Nephron (organoid): ENCODE data around the gene C6orf58.
A peak's percentile ranks its signal among the peaks of the same experiment; 100 is the strongest.

Source experiments
- H3K27ac Mint-ChIP-seq, 3 experiments: 2 replicates each; pipeline ENCODE4 v1.8.0; 2020; ENCODE audit warnings: mixed read lengths in 3 of 3, mild to moderate bottlenecking in 2 of 3, moderate library complexity in 1 of 3
- H3K27me3 Mint-ChIP-seq: 2 replicates; pipeline ENCODE4 v1.8.0; 2021; ENCODE audit warnings: low read depth, mild to moderate bottlenecking, moderate library complexity, mixed read lengths
- H3K36me3 Mint-ChIP-seq: 2 replicates; pipeline ENCODE4 v1.8.0; 2020; ENCODE audit warnings: low read depth, mixed read lengths
- H3K4me1 Mint-ChIP-seq: 2 replicates; pipeline ENCODE4 v1.8.0; 2020; ENCODE audit warnings: mixed read lengths
- H3K4me3 Mint-ChIP-seq, 3 experiments: 2 replicates each; pipeline ENCODE4 v1.8.0; 2020; ENCODE audit warnings: mild to moderate bottlenecking in 3 of 3, mixed read lengths in 3 of 3, moderate library complexity in 2 of 3
- H3K9me3 Mint-ChIP-seq: 2 replicates; pipeline ENCODE4 v1.8.0; 2020; ENCODE audit warnings: mixed read lengths
- TF ChIP-seq, protein P1 (sequence below), 3 experiments: fragments of 200-600 bp; sonication (generic); IDR thresholded peaks; one replicate each; pipeline ENCODE4 v1.5.0; 2021; ENCODE audit warnings: antibody characterized with exemption in 3 of 3; ENCODE audit not compliant: unreplicated experiment in 3 of 3

C6orf58 gene

GRCh38 chr6:127576874-127577273 lies at the start of gene C6orf58:
Gene C6orf58 (plus strand): TSS chr6:127577174. CDS start chr6:127577186, 12 bp downstream.
- no peaks in the 10 kb centered on the region for H3K27me3 Mint-ChIP-seq
- no peak within 1 kb of the TSS for H3K27ac Mint-ChIP-seq
- H3K4me1 Mint-ChIP-seq, result no peaks in the 10 kb centered on the region
- H3K9me3 Mint-ChIP-seq, result no peaks in the 10 kb centered on the region
- no peaks in the 10 kb centered on the region for H3K36me3 Mint-ChIP-seq
- TF ChIP-seq, protein P1, sequence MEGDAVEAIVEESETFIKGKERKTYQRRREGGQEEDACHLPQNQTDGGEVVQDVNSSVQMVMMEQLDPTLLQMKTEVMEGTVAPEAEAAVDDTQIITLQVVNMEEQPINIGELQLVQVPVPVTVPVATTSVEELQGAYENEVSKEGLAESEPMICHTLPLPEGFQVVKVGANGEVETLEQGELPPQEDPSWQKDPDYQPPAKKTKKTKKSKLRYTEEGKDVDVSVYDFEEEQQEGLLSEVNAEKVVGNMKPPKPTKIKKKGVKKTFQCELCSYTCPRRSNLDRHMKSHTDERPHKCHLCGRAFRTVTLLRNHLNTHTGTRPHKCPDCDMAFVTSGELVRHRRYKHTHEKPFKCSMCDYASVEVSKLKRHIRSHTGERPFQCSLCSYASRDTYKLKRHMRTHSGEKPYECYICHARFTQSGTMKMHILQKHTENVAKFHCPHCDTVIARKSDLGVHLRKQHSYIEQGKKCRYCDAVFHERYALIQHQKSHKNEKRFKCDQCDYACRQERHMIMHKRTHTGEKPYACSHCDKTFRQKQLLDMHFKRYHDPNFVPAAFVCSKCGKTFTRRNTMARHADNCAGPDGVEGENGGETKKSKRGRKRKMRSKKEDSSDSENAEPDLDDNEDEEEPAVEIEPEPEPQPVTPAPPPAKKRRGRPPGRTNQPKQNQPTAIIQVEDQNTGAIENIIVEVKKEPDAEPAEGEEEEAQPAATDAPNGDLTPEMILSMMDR (IDR thresholded peaks at IDR 0.05; ENCODE audit: unreplicated experiment in 3 of 3), result no peak
- no peak within 1 kb of the TSS for H3K4me3 Mint-ChIP-seq

DNA sequence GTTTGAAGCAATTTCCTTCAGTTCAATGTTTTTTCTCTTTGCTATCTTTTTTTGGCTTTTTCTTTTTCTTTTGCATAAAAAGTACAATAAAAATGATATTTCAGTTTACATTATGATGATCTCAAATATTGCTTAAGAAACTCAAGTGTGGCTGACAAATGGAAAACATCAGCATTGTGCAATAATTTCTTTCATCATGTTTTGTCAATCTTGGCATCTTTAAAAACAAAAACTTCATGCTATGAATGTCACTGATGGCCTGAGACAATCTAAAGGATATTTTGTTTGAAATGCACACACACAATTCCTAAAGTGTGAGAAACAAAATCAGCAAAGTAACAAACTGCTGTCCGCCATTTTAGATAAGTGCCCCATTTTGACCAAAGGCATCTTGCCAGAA lies 44.0 kb upstream of the C6orf58 start:
- TF ChIP-seq, protein P1 (IDR thresholded peaks at IDR 0.05; ENCODE audit: unreplicated experiment in 3 of 3), result no peak
- H3K27me3 Mint-ChIP-seq, result no peaks in the 10 kb centered on the region
- H3K27ac Mint-ChIP-seq, result no peak overlapping the region
- no peak overlapping the region for H3K4me3 Mint-ChIP-seq
- H3K9me3 Mint-ChIP-seq, result no peaks in the 10 kb centered on the region
- H3K36me3 Mint-ChIP-seq, result no peaks in the 10 kb centered on the region
- H3K4me1 Mint-ChIP-seq, result no peaks in the 10 kb centered on the region

GRCh38 chr6:127533736-127534135 lies 43.2 kb upstream of the C6orf58 start:
- Mint-ChIP-seq H3K4me3 (no peak overlapping the region), H3K27ac (no peak overlapping the region), H3K9me3 (no peaks in the 10 kb centered on the region), H3K4me1 (no peaks in the 10 kb centered on the region), H3K27me3 (no peaks in the 10 kb centered on the region), H3K36me3 (no peaks in the 10 kb centered on the region)
- TF ChIP-seq, protein P1 (IDR thresholded peaks at IDR 0.05; ENCODE audit: unreplicated experiment in 3 of 3), result no peak

GRCh38 chr6:127538750-127539264 lies 38.2 kb upstream of the C6orf58 start:
- Mint-ChIP-seq H3K4me3 (no peak overlapping the region), H3K4me1 (no peaks in the 10 kb centered on the region), H3K27ac (no peak overlapping the region), H3K9me3 (no peaks in the 10 kb centered on the region), H3K27me3 (no peaks in the 10 kb centered on the region), H3K36me3 (no peaks in the 10 kb centered on the region)
- TF ChIP-seq, protein P1 (IDR thresholded peaks at IDR 0.05; ENCODE audit: unreplicated experiment in 3 of 3), result no peak

DNA sequence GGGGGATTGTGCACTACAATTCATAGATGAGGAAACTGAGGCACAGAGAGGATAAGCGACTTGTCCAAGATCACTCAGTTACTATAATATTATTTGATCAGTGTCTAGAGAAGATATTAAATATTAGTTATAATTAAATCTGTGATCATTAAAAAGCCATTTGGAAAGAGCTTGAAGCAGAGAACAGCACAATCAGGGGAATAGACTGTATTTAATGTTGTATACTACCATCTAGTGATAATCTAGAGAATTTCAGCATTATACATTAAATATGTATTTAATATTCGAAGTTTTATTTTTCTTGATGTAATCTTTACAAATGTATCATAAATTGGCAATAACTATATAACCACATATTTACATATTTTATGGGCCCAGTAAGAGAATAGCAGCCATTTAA lies 37.7 kb upstream of the C6orf58 start:
- H3K9me3 Mint-ChIP-seq, result no peaks in the 10 kb centered on the region
- TF ChIP-seq, protein P1 (IDR thresholded peaks at IDR 0.05; ENCODE audit: unreplicated experiment in 3 of 3), result peak; percentile 35 to 60 (median 37)
- H3K27me3 Mint-ChIP-seq, result no peaks in the 10 kb centered on the region
- no peaks in the 10 kb centered on the region for H3K36me3 Mint-ChIP-seq
- no peak overlapping the region for H3K27ac Mint-ChIP-seq
- H3K4me3 Mint-ChIP-seq, result no peak overlapping the region
- H3K4me1 Mint-ChIP-seq, result no peaks in the 10 kb centered on the region

DNA sequence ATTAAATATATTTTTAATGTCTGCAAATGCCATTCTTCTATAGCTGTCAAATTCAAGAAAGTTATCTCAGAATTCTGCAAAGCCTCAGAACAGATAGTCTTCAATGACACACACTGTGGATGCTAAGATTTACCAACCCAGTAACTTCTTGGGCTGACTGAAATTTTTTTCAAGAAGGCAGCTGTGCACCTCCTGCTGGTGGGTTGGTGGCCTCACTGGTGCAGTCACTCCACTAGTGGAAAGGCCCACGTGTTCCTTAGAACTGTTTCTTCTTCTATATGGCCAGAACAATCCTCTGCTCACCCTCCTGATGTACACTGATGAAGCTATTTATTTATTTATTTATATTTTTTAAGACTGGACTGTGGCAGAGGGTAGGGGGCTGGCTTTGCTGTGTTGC lies 29.8 kb upstream of the C6orf58 start:
- H3K9me3 Mint-ChIP-seq, result no peaks in the 10 kb centered on the region

More for the DNA sequence above, 29.8 kb upstream of the C6orf58 start:
- H3K27me3 Mint-ChIP-seq, result no peaks in the 10 kb centered on the region
- no peak overlapping the region for H3K4me3 Mint-ChIP-seq
- TF ChIP-seq, protein P1 (IDR thresholded peaks at IDR 0.05; ENCODE audit: unreplicated experiment in 3 of 3), result no peak
- H3K27ac Mint-ChIP-seq, result no peak overlapping the region
- no peaks in the 10 kb centered on the region for H3K4me1 Mint-ChIP-seq
- no peaks in the 10 kb centered on the region for H3K36me3 Mint-ChIP-seq
